Stimulated activated CD4-positive, alpha-beta T cell treated with anti-CD3 and anti-CD28 coated beads, TNF-alpha, amount 100 ng/mL, for 4 hours (primary cell): ENCODE data around the gene LIMS1.

Source experiments
- DNase-seq, 3 experiments: peaks; one replicate each; pipeline ENCODE4 v3.0.0-alpha.2; 2020; ENCODE audit warnings: low read depth in 3 of 3

The LIMS1 gene

GRCh38 chr2:108615480-108616090 lies 81.3 kb downstream of the LIMS1 start:
- DNase-seq = no peak

- no peak for DNase-seq
Measured at GRCh38 chr2:108616318-108616717, 82.0 kb downstream of the LIMS1 start.

- no peak for DNase-seq
Measured at GRCh38 chr2:108616751-108617161, 82.5 kb downstream of the LIMS1 start.

- no peak for DNase-seq
Measured at GRCh38 chr2:108617617-108618016, 83.3 kb downstream of the LIMS1 start.

- no peak for DNase-seq
Measured at GRCh38 chr2:108619925-108620620, 85.8 kb downstream of the LIMS1 start.

GRCh38 chr2:108620656-108621055 lies 86.4 kb downstream of the LIMS1 start:
- no peak for DNase-seq

GRCh38 chr2:108621087-108621559 lies 86.9 kb downstream of the LIMS1 start:
- DNase-seq = peak; percentile 34 to 62 (median 57)

- no peak for DNase-seq
Measured at GRCh38 chr2:108621687-108622681, 87.7 kb downstream of the LIMS1 start.

GRCh38 chr2:108623616-108624015 lies 89.3 kb downstream of the LIMS1 start:
- no peak for DNase-seq

GRCh38 chr2:108625186-108625827 lies 91.0 kb downstream of the LIMS1 start:
- DNase-seq = no peak

GRCh38 chr2:108625828-108626195 lies 91.5 kb downstream of the LIMS1 start:
- no peak for DNase-seq

- DNase-seq = no peak
Measured at GRCh38 chr2:108626995-108627394, 92.7 kb downstream of the LIMS1 start.

- no peak for DNase-seq
Measured at GRCh38 chr2:108627911-108628567, 93.8 kb downstream of the LIMS1 start.

- DNase-seq = no peak
Measured at GRCh38 chr2:108628936-108629335, 94.7 kb downstream of the LIMS1 start.

GRCh38 chr2:108629417-108629816 lies 95.1 kb downstream of the LIMS1 start:
- DNase-seq = no peak

GRCh38 chr2:108630567-108631405 lies 96.5 kb downstream of the LIMS1 start:
- DNase-seq = no peak

- no peak for DNase-seq
Measured at GRCh38 chr2:108632332-108633160, 98.3 kb downstream of the LIMS1 start.

GRCh38 chr2:108633409-108633808 lies 99.1 kb downstream of the LIMS1 start:
- DNase-seq = no peak

- DNase-seq = no peak
Measured at GRCh38 chr2:108634011-108634410, 99.7 kb downstream of the LIMS1 start.
